CD14-positive monocyte (primary cell): ENCODE data around the gene UBASH3B. TPM values are rescaled to one million over a fixed set of nuclear protein-coding genes. Genes with fewer than 3 reads are reported as not detected.

Experiments
- DNase-seq, 3 donors: peaks; one replicate each; pipeline ENCODE4 v3.0.0-alpha.2; 2011 to 2022
- H2AFZ ChIP-seq: 2 replicates; pipeline ENCODE4 v1.6.0; 2012; ENCODE audit warnings: mild to moderate bottlenecking, low read depth, low read length, inconsistent platforms; ENCODE audit not compliant: insufficient read depth, poor library complexity, severe bottlenecking
- H3K27ac ChIP-seq, 2 donors: 1 replicate in 1 of 2; 2 replicates in 1 of 2; pipeline ENCODE4 v1.5.1; 2012 to 2013; ENCODE audit warnings: low read length in 2 of 2, control low read depth in 1 of 2, inconsistent platforms in 1 of 2, low read depth in 1 of 2, mild to moderate bottlenecking in 1 of 2
- H3K27me3 ChIP-seq, 2 donors: one replicate each; pipeline versions ENCODE4 v1.6.0 to v1.6.1; 2011 to 2013; ENCODE audit warnings: low read length in 2 of 2; ENCODE audit not compliant: control insufficient read depth in 2 of 2, insufficient read depth in 2 of 2
- H3K36me3 ChIP-seq, 2 donors: replicated peaks in 1 of 2; 1 replicate in 1 of 2; 2 replicates in 1 of 2; pipeline versions ENCODE4 v1.5.1 to v1.6.1; 2012 to 2013; ENCODE audit warnings: low read length in 2 of 2, control low read depth in 1 of 2, inconsistent platforms in 1 of 2, mild to moderate bottlenecking in 1 of 2; ENCODE audit not compliant: insufficient read depth in 2 of 2, control insufficient read depth in 1 of 2
- H3K4me1 ChIP-seq, 2 donors: 1 replicate in 1 of 2; 2 replicates in 1 of 2; pipeline versions ENCODE4 v1.5.1 to v1.6.1; 2012 to 2013; ENCODE audit warnings: low read length in 2 of 2, control low read depth in 1 of 2, inconsistent platforms in 1 of 2, mild to moderate bottlenecking in 1 of 2, moderate library complexity in 1 of 2; ENCODE audit not compliant: insufficient read depth in 2 of 2, control insufficient read depth in 1 of 2
- H3K4me2 ChIP-seq: replicated peaks from 2 replicates; pipeline ENCODE3; 2012; ENCODE audit warnings: low read length, moderate library complexity, mild to moderate bottlenecking; ENCODE audit not compliant: poor library complexity, severe bottlenecking; ENCODE audit errors: extremely low read depth
- H3K4me3 ChIP-seq, 3 experiments: fragments of 200-600 bp in 1 of 3; sonication (generic) in 1 of 3; replicated peaks in 1 of 3; 1 replicate in 2 of 3; 2 replicates in 1 of 3; pipeline ENCODE4 v1.5.1; 2011 to 2013; ENCODE audit warnings: low read length in 3 of 3, mild to moderate bottlenecking in 3 of 3, control low read depth in 2 of 3, low read depth in 2 of 3, inconsistent platforms in 1 of 3, moderate library complexity in 1 of 3
- H3K79me2 ChIP-seq: 2 replicates; pipeline ENCODE4 v1.6.0; 2012; ENCODE audit warnings: mild to moderate bottlenecking, control low read depth, inconsistent platforms, low read length, moderate library complexity; ENCODE audit not compliant: insufficient read depth
- H3K9ac ChIP-seq: 2 replicates; pipeline ENCODE4 v1.6.0; 2017; ENCODE audit warnings: low read length, mild to moderate bottlenecking; ENCODE audit not compliant: insufficient read depth, poor library complexity, severe bottlenecking
- H3K9me3 ChIP-seq, 2 donors: replicated peaks in 1 of 2; 1 replicate in 1 of 2; 2 replicates in 1 of 2; pipeline versions ENCODE4 v1.5.1 to v1.6.1; 2012 to 2013; ENCODE audit warnings: low read length in 2 of 2, control low read depth in 1 of 2; ENCODE audit not compliant: control insufficient read depth in 1 of 2, insufficient read depth in 1 of 2
- H4K20me1 ChIP-seq: 2 replicates; pipeline ENCODE4 v1.6.0; 2012; ENCODE audit warnings: mild to moderate bottlenecking, low read length, control low read depth, moderate library complexity; ENCODE audit not compliant: insufficient read depth
- H3K27ac Mint-ChIP-seq, 7 donors: one replicate each; pipeline ENCODE4 v1.8.0; 2020; ENCODE audit warnings: mild to moderate bottlenecking in 7 of 7, mixed read lengths in 7 of 7, moderate library complexity in 6 of 7, inconsistent platforms in 2 of 7
- H3K27me3 Mint-ChIP-seq, 3 donors: one replicate each; pipeline ENCODE4 v1.8.0; 2021 to 2022; ENCODE audit warnings: low read depth in 3 of 3, mild to moderate bottlenecking in 3 of 3, mixed read lengths in 3 of 3, moderate library complexity in 3 of 3, inconsistent platforms in 1 of 3
- H3K36me3 Mint-ChIP-seq, 2 donors: one replicate each; pipeline ENCODE4 v1.8.0; 2020; ENCODE audit warnings: mixed read lengths in 2 of 2, inconsistent platforms in 1 of 2, mild to moderate bottlenecking in 1 of 2
- H3K4me1 Mint-ChIP-seq: one replicate; pipeline ENCODE4 v1.8.0; 2020; ENCODE audit warnings: mild to moderate bottlenecking, mixed read lengths
- H3K4me3 Mint-ChIP-seq, 2 donors: one replicate each; pipeline ENCODE4 v1.8.0; 2020; ENCODE audit warnings: mild to moderate bottlenecking in 2 of 2, mixed read lengths in 2 of 2, moderate library complexity in 1 of 2
- H3K9me3 Mint-ChIP-seq, 7 donors: one replicate each; pipeline ENCODE4 v1.8.0; 2020 to 2022; ENCODE audit warnings: mixed read lengths in 7 of 7, mild to moderate bottlenecking in 6 of 7, moderate library complexity in 6 of 7, inconsistent platforms in 2 of 7
- CTCF ChIP-seq: fragments of 200-600 bp; IDR thresholded peaks from one replicate; pipeline ENCODE4 v1.8.0; 2022; ENCODE audit warnings: antibody characterized with exemption, mild to moderate bottlenecking
- WGBS: methylation state at CpG from one replicate; pipeline ENCODE4 v1.1.5; 2013; ENCODE audit warnings: missing lambda C conversion rate; ENCODE audit not compliant: insufficient coverage; 5-methylcytosine and 5-hydroxymethylcytosine counted together
- intact Hi-C, 2 donors: fragments of 100-400 bp; cut with micrococcal nuclease; formaldehyde crosslinking; loops; one replicate each; pipeline versions ENCODE4 v1.15.0 to v1.15.1; 2023
- polyA plus RNA-seq, 3 donors: library from polyadenylated mRNA; depleted of rRNA in 1 of 3; unstranded in 2 of 3; stranded (reverse) in 1 of 3; fragments of 300-500 nt in 2 of 3; fragments of >200 nt in 1 of 3; fragmentation: Illumina TruSeq in 2 of 3; gene quantifications; 1 replicate in 2 of 3; 2 replicates in 1 of 3; pipeline ENCODE4 v1.2.3, GENCODE V29; 2012 to 2021

Gene UBASH3B
- polyA plus RNA-seq, 3 donors = 3.3 to 13.5 (median 7.1) TPM

- Histone ChIP-seq H3K79me2 (no peaks in the 10 kb centered on the region), H4K20me1 (no peaks in the 10 kb centered on the region), H3K4me1 (peaks cover 30 to 33% of the 10 kb centered on the region in 2 donors), H3K4me3 (no peak overlapping the region), H3K9me3 (no peaks in the 10 kb centered on the region), H2AFZ (no peak overlapping the region), H3K9ac (no peak overlapping the region), H3K27me3 (no peaks in the 10 kb centered on the region), H3K4me2 (no peak overlapping the region), H3K27ac (no peak overlapping the region), H3K36me3 (no peaks in the 10 kb centered on the region)
- TF ChIP-seq CTCF = no peak
- Mint-ChIP-seq H3K9me3 (no peaks in the 10 kb centered on the region), H3K27me3 (peaks cover 12 to 24% (median 20%) of the 10 kb centered on the region in 3 donors), H3K4me3 (no peak overlapping the region), H3K4me1 (peaks cover 36% of the 10 kb centered on the region), H3K36me3 (no peaks in the 10 kb centered on the region), H3K27ac (peak overlapping the region in 1 of 7 donors; percentile 28)
- intact Hi-C loops = no loop called here
- WGBS = no CpG with 5 or more reads among the region's 6 CpGs
- DNase-seq = no peak
These were observed 8.8 kb upstream of the UBASH3B start for GRCh38 chr11:122646549-122647340.

GRCh38 chr11:122647736-122648275, 7.7 kb upstream of the UBASH3B start:
- no peaks in the 10 kb centered on the region for H3K79me2 ChIP-seq
- DNase-seq = peak in 1 of 3 donors; percentile 23
- no peak overlapping the region for H2AFZ ChIP-seq
- Mint-ChIP-seq H3K4me3 (peak overlapping the region in 1 of 2 donors; percentile 77), H3K36me3 (no peaks in the 10 kb centered on the region), H3K4me1 (peaks cover 35% of the 10 kb centered on the region), H3K27me3 (peaks cover 15 to 23% (median 18%) of the 10 kb centered on the region in 3 donors), H3K27ac (peak overlapping the region in 4 of 7 donors; percentile 4 to 86 (median 53)), H3K9me3 (peaks cover 0 to 2% (median 0%) of the 10 kb centered on the region in 7 donors)
- no peaks in the 10 kb centered on the region for H4K20me1 ChIP-seq
- H3K9me3 ChIP-seq = no peaks in the 10 kb centered on the region
- TF ChIP-seq CTCF = no peak
- H3K4me3 ChIP-seq = no peak overlapping the region
- H3K4me1 ChIP-seq = peaks cover 30 to 33% of the 10 kb centered on the region in 2 donors
- peak overlapping the region; percentile 10 for H3K4me2 ChIP-seq
- intact Hi-C loops = no loop called here
- H3K27me3 ChIP-seq = no peaks in the 10 kb centered on the region
- H3K9ac ChIP-seq = no peak overlapping the region
- no peak overlapping the region for H3K27ac ChIP-seq
- H3K36me3 ChIP-seq = no peaks in the 10 kb centered on the region
